PC-3 (cell line): ENCODE data around the gene TPD52L1.

Experiments
- CTCF ChIP-seq: fragments of 300-600 bp; sonication (generic); conservative IDR thresholded peaks from 2 replicates; pipeline ENCODE4 v1.5.1; 2017; ENCODE audit warnings: antibody characterized with exemption, low read depth, mild to moderate bottlenecking, low read length
- EZH2 ChIP-seq: fragments of 300-600 bp; sonication (generic); IDR thresholded peaks from one replicate; pipeline ENCODE4 v1.6.1; 2017; ENCODE audit warnings: antibody characterized with exemption, mild to moderate bottlenecking, low read length; ENCODE audit not compliant: unreplicated experiment
- EZH2phosphoT487 ChIP-seq: fragments of 300-600 bp; sonication (generic); IDR thresholded peaks from 2 replicates; pipeline ENCODE4 v1.6.1; 2018; ENCODE audit warnings: mild to moderate bottlenecking, antibody characterized with exemption, low read length, borderline replicate concordance

- TF ChIP-seq CTCF (no peak), EZH2 (no peak), EZH2phosphoT487 (no peak)
Observed at GRCh38 chr6:125228981-125229479, 75.5 kb downstream of the TPD52L1 start.
